ENCODE data around the gene RAPGEF1. TPM values are rescaled to one million over a fixed set of nuclear protein-coding genes. Genes with fewer than 3 reads are reported as not detected.
"Not testable (repeated sequence)": the region's sequence is repeated elsewhere in the genome, so short reads cannot be mapped to it uniquely, and the experiment has no call there.

RAPGEF1 gene
- total and polyA plus RNA-seq, 2 experiments from 2014 or later, result 26.2 to 29.7 TPM

DNA sequence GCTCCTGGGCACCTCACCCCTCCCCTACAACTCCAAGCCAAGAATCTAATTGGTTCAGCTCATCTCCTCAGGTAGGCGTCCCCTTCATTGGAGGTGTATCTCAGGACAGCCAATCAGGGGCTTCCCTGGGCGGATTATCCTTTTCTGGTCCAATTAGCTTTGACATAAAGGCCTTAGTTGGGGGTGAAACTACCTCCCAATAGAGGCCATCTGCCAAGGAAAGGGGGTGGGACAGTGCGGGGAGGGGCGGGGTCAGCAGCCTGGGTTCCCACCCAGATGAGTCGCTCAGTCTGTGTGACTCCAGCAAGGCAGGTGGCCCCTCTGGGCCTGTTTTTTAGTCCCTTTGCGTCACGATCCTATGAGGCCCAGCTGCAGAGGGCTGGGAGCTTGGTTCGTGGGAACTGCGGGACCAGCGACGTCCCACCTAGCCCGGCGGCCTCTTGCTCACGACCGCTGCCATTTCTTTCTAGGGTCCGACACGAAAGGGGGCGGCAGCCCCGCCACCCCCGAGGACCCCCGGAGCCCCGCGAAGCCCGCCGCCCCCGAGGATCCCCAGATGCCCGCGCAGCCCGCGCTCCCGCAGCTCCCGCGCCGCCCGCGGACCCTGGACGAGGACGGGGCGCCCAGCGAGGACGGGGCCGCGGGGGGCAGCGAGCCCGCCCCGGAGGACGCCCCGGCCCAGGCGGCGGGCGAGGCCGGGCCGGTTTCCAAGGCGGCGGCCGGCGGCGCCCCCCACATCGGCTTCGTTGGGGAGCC is 185.6 kb downstream of the RAPGEF1 start:
- Histone ChIP-seq H3K9me2 (replicated peaks; ENCODE audit: insufficient read depth) (no peaks in the 10 kb centered on the region), H3K4me1 (ENCODE audit: insufficient read depth) (no peaks in the 10 kb centered on the region), H3K9me3 (ENCODE audit: low read depth) (no peaks in the 10 kb centered on the region), H3K79me2 (no peaks in the 10 kb centered on the region), H3K36me3 (replicated peaks; ENCODE audit: insufficient read depth, low read depth) (no peaks in the 10 kb centered on the region), H3K27ac (no peak overlapping the region), H3K4me3 (no peak overlapping the region), H2AFZ (no peak overlapping the region), H3K4me2 (peak overlapping the region; percentile 71), H4K20me1 (ENCODE audit: insufficient read depth, poor library complexity, severe bottlenecking) (no peaks in the 10 kb centered on the region), H3K27me3 (peaks cover 32% of the 10 kb centered on the region)
- WGBS (ENCODE audit: low lambda C conversion rate, missing lambda C conversion rate), result 66% methylated on average over 10 of the region's 60 CpGs
- no peak for TF ChIP-seq EZH2 (IDR thresholded peaks at IDR 0.05; ENCODE audit: borderline replicate concordance)
- TF ChIP-seq EZH2phosphoT487 (IDR thresholded peaks at IDR 0.05; ENCODE audit: low read depth, severe bottlenecking, unreplicated experiment), result no peak
- TF ChIP-seq, protein P1, sequence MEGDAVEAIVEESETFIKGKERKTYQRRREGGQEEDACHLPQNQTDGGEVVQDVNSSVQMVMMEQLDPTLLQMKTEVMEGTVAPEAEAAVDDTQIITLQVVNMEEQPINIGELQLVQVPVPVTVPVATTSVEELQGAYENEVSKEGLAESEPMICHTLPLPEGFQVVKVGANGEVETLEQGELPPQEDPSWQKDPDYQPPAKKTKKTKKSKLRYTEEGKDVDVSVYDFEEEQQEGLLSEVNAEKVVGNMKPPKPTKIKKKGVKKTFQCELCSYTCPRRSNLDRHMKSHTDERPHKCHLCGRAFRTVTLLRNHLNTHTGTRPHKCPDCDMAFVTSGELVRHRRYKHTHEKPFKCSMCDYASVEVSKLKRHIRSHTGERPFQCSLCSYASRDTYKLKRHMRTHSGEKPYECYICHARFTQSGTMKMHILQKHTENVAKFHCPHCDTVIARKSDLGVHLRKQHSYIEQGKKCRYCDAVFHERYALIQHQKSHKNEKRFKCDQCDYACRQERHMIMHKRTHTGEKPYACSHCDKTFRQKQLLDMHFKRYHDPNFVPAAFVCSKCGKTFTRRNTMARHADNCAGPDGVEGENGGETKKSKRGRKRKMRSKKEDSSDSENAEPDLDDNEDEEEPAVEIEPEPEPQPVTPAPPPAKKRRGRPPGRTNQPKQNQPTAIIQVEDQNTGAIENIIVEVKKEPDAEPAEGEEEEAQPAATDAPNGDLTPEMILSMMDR (IDR thresholded peaks at IDR 0.05; ENCODE audit: poor library complexity), result no peak
- DNase-seq (ENCODE audit: low spot score), result no peak

DNA sequence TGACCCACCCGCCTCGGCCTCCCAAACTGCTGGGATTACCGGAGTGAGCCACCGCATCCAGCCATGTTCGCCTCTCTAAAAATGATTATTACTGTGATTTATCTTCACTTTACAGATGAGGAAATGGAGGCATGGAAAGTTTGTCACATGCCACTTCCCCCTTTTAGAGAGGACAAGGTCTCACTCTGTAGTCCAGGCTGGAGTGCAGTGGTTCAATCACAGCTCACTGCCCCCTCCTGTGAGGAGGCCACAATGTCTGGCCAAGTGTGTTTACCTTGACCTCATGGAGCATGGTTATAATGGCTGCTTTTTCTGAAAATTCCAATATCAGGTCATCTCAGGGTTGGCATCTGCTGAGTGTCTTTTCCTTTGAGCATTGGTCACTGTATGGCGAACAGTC is 187.8 kb downstream of the RAPGEF1 start:
- Histone ChIP-seq H3K79me2 (no peaks in the 10 kb centered on the region), H3K9me2 (replicated peaks; ENCODE audit: insufficient read depth) (no peaks in the 10 kb centered on the region), H3K4me2 (no peak overlapping the region), H4K20me1 (ENCODE audit: insufficient read depth, poor library complexity, severe bottlenecking) (no peaks in the 10 kb centered on the region), H3K36me3 (replicated peaks; ENCODE audit: insufficient read depth, low read depth) (no peaks in the 10 kb centered on the region), H2AFZ (no peak overlapping the region), H3K27ac (no peak overlapping the region), H3K4me3 (no peak overlapping the region), H3K27me3 (peaks cover 32% of the 10 kb centered on the region), H3K4me1 (ENCODE audit: insufficient read depth) (no peaks in the 10 kb centered on the region), H3K9me3 (ENCODE audit: low read depth) (no peaks in the 10 kb centered on the region)
- no peak for TF ChIP-seq EZH2phosphoT487 (IDR thresholded peaks at IDR 0.05; ENCODE audit: low read depth, severe bottlenecking, unreplicated experiment)
- no peak for TF ChIP-seq EZH2 (IDR thresholded peaks at IDR 0.05; ENCODE audit: borderline replicate concordance)
- TF ChIP-seq, protein P1 (IDR thresholded peaks at IDR 0.05; ENCODE audit: poor library complexity), result no peak
- 85% methylated on average over 6 of the region's 6 CpGs for WGBS (ENCODE audit: low lambda C conversion rate, missing lambda C conversion rate)
- no peak for DNase-seq (ENCODE audit: low spot score)

DNA sequence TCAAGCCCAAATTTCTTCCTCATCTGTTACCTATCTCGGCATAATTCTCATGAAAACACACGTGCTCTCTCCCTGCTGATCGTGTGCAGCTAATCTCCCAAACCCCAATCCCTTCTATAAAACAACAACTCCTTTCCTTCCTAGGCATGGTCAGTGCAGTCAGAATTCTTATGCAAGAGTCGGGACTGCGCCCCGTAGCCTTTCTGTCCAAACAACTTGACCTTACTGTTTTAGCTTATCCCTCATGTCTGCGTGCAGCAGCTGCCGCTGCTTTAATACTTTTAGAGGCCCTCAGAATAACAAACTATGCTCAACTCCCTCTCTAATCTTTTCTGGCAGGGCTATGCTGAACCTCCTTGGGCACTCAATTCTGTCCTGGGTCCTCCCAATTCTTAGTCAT is 189.4 kb downstream of the RAPGEF1 start:
- H3K9me2 ChIP-seq (replicated peaks; ENCODE audit: insufficient read depth); H3K27ac ChIP-seq; H3K9me3 ChIP-seq (ENCODE audit: low read depth); H2AFZ ChIP-seq; H3K4me2 ChIP-seq; H3K36me3 ChIP-seq (replicated peaks; ENCODE audit: insufficient read depth, low read depth); H3K4me3 ChIP-seq; H4K20me1 ChIP-seq (ENCODE audit: insufficient read depth, poor library complexity, severe bottlenecking); DNase-seq (ENCODE audit: low spot score); H3K4me1 ChIP-seq (ENCODE audit: insufficient read depth); H3K79me2 ChIP-seq: not testable (repeated sequence)
- peaks cover 21% of the 10 kb centered on the region for H3K27me3 ChIP-seq
- 75% methylated on average over 8 of the region's 8 CpGs for WGBS (ENCODE audit: low lambda C conversion rate, missing lambda C conversion rate)

DNA sequence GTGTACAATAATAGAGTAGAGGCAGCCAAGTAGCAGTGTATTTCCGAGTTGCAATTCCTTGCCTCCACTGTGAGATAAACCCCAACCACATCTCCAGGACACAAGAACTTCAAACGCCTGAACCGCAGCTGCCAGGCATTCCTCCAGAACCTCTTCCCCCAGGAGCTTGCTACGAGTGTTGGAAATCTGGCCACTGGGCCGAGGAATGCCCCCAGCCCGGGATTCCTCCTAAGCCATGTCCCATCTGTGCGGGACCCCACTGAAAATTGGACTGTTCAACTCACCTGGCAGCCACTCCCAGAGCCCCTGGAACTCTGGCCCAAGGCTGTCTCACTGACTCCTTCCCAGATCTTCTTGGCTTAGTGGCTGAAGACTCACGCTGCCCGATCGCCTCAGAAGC is 190.7 kb downstream of the RAPGEF1 start:
- not testable (repeated sequence) for H3K4me1 ChIP-seq (ENCODE audit: insufficient read depth); H2AFZ ChIP-seq; H3K9me3 ChIP-seq (ENCODE audit: low read depth); H4K20me1 ChIP-seq (ENCODE audit: insufficient read depth, poor library complexity, severe bottlenecking); H3K4me2 ChIP-seq; H3K4me3 ChIP-seq; DNase-seq (ENCODE audit: low spot score); H3K9me2 ChIP-seq (replicated peaks; ENCODE audit: insufficient read depth); H3K36me3 ChIP-seq (replicated peaks; ENCODE audit: insufficient read depth, low read depth); H3K27ac ChIP-seq; H3K79me2 ChIP-seq
- 86% methylated on average over 10 of the region's 10 CpGs for WGBS (ENCODE audit: low lambda C conversion rate, missing lambda C conversion rate)
- H3K27me3 ChIP-seq, result peaks cover 12% of the 10 kb centered on the region

Measured in hepatocyte (in vitro differentiated cells).